H9 (cell line): Measurements from ENCODE around the gene KRT9. TPM values are rescaled to one million over a fixed set of nuclear protein-coding genes. Genes with fewer than 3 reads are reported as not detected.

ENCODE experiments used
- DNase-seq: peaks from one replicate; pipeline ENCODE4 v3.0.0-alpha.2; 2017
- H2AFZ ChIP-seq: one replicate; pipeline ENCODE4 v1.6.1; 2013; ENCODE audit warnings: mild to moderate bottlenecking, low read length, control low read depth, moderate library complexity
- H2AK5ac ChIP-seq: 2 replicates; pipeline ENCODE4 v1.6.1; 2013; ENCODE audit warnings: low read length, control low read depth, mixed read lengths; ENCODE audit not compliant: insufficient read length
- H2BK120ac ChIP-seq: one replicate; pipeline ENCODE4 v1.6.1; 2013; ENCODE audit warnings: low read depth, mild to moderate bottlenecking, low read length, control low read depth, inconsistent platforms; ENCODE audit not compliant: poor library complexity, severe bottlenecking
- H2BK12ac ChIP-seq: 2 replicates; pipeline ENCODE4 v1.6.1; 2013; ENCODE audit warnings: low read length, control low read depth, mixed read lengths, low read depth; ENCODE audit not compliant: insufficient read length
- H2BK15ac ChIP-seq: 2 replicates; pipeline ENCODE4 v1.6.1; 2013; ENCODE audit warnings: low read depth, low read length, control low read depth
- H2BK20ac ChIP-seq: one replicate; pipeline ENCODE4 v1.6.1; 2013; ENCODE audit warnings: low read depth, mild to moderate bottlenecking, low read length, control low read depth, inconsistent platforms; ENCODE audit not compliant: poor library complexity, severe bottlenecking
- H2BK5ac ChIP-seq: 2 replicates; pipeline ENCODE4 v1.6.1; 2013; ENCODE audit warnings: low read length, control low read depth, mixed read lengths; ENCODE audit not compliant: insufficient read length
- H3K14ac ChIP-seq: 2 replicates; pipeline ENCODE4 v1.6.1; 2013; ENCODE audit warnings: low read length, control low read depth; ENCODE audit not compliant: insufficient read depth
- H3K18ac ChIP-seq: 2 replicates; pipeline ENCODE4 v1.6.1; 2013; ENCODE audit warnings: low read depth, mild to moderate bottlenecking, mixed read lengths, low read length, control low read depth; ENCODE audit not compliant: insufficient read length
- H3K23ac ChIP-seq: 2 replicates; pipeline ENCODE4 v1.6.1; 2013; ENCODE audit warnings: low read length, control low read depth, mixed read lengths, low read depth; ENCODE audit not compliant: insufficient read length
- H3K23me2 ChIP-seq: 2 replicates; pipeline ENCODE4 v1.6.1; 2013; ENCODE audit warnings: low read depth, mild to moderate bottlenecking, mixed read lengths, low read length, control low read depth; ENCODE audit not compliant: insufficient read length, poor library complexity, severe bottlenecking
- H3K27ac ChIP-seq: 2 replicates; pipeline ENCODE4 v1.5.1; 2013; ENCODE audit warnings: low read length, control low read depth, mixed read lengths, low read depth; ENCODE audit not compliant: insufficient read length
- H3K27me3 ChIP-seq: 2 replicates; pipeline ENCODE4 v1.6.1; 2013; ENCODE audit warnings: low read length, control low read depth, inconsistent platforms; ENCODE audit not compliant: insufficient read depth
- H3K4ac ChIP-seq: 2 replicates; pipeline ENCODE4 v1.6.1; 2013; ENCODE audit warnings: low read depth, mild to moderate bottlenecking, control low read depth, inconsistent platforms, low read length, moderate library complexity
- H3K4me1 ChIP-seq: 2 replicates; pipeline ENCODE4 v1.6.1; 2013; ENCODE audit warnings: low read length, control low read depth, inconsistent platforms; ENCODE audit not compliant: insufficient read depth
- H3K4me2 ChIP-seq: 2 replicates; pipeline ENCODE4 v1.6.1; 2013; ENCODE audit warnings: low read length, control low read depth, mixed read lengths; ENCODE audit not compliant: insufficient read length, insufficient read depth
- H3K56ac ChIP-seq: 2 replicates; pipeline ENCODE4 v1.6.1; 2013; ENCODE audit warnings: low read depth, mild to moderate bottlenecking, mixed read lengths, low read length, control low read depth; ENCODE audit not compliant: insufficient read length
- H3K79me1 ChIP-seq: 2 replicates; pipeline ENCODE4 v1.6.1; 2013; ENCODE audit warnings: low read depth, mild to moderate bottlenecking, moderate library complexity, low read length, control low read depth, inconsistent platforms; ENCODE audit not compliant: insufficient read depth, poor library complexity, severe bottlenecking
- H3K79me2 ChIP-seq: 2 replicates; pipeline ENCODE4 v1.6.1; 2013; ENCODE audit warnings: low read length, control low read depth, inconsistent platforms; ENCODE audit not compliant: insufficient read depth
- H3K9ac ChIP-seq: 2 replicates; pipeline ENCODE4 v1.6.1; 2013; ENCODE audit warnings: low read length, control low read depth, mixed read lengths; ENCODE audit not compliant: insufficient read length; ENCODE audit errors: extremely low read depth
- H3K9me3 ChIP-seq: one replicate; pipeline ENCODE4 v1.6.1; 2013; ENCODE audit warnings: low read depth, low read length, inconsistent platforms; ENCODE audit not compliant: control insufficient read depth
- H3T11ph ChIP-seq: one replicate; pipeline ENCODE4 v1.6.1; 2013; ENCODE audit warnings: mild to moderate bottlenecking, low read length, control low read depth, inconsistent platforms
- H4K20me1 ChIP-seq: one replicate; pipeline ENCODE4 v1.6.1; 2013; ENCODE audit not compliant: control insufficient read depth, insufficient read length, insufficient read depth
- H4K5ac ChIP-seq: 2 replicates; pipeline ENCODE4 v1.6.1; 2013; ENCODE audit warnings: low read depth, mild to moderate bottlenecking, mixed read lengths, low read length, control low read depth; ENCODE audit not compliant: insufficient read length
- H4K8ac ChIP-seq: replicated peaks from 2 replicates; pipeline ENCODE4 v1.6.1; 2013; ENCODE audit warnings: low read length, control low read depth, mixed read lengths, low read depth; ENCODE audit not compliant: insufficient read length
- H4K91ac ChIP-seq: 2 replicates; pipeline ENCODE4 v1.6.1; 2013; ENCODE audit warnings: low read depth, mild to moderate bottlenecking, moderate library complexity, mixed read lengths, low read length, control low read depth; ENCODE audit not compliant: insufficient read length
- H3K27ac Mint-ChIP-seq, 3 experiments: 2 replicates in 2 of 3; 3 replicates in 1 of 3; pipeline ENCODE4 v1.8.0; 2020 to 2021; ENCODE audit warnings: mixed read lengths in 3 of 3, mild to moderate bottlenecking in 1 of 3, moderate library complexity in 1 of 3
- H3K27me3 Mint-ChIP-seq: 2 replicates; pipeline ENCODE4 v1.8.0; 2021; ENCODE audit warnings: low read depth, mild to moderate bottlenecking, moderate library complexity, mixed read lengths
- H3K36me3 Mint-ChIP-seq, 3 experiments: 2 replicates in 2 of 3; 3 replicates in 1 of 3; pipeline ENCODE4 v1.8.0; 2020 to 2021; ENCODE audit warnings: low read depth in 3 of 3, mixed read lengths in 3 of 3; ENCODE audit not compliant: insufficient read depth in 1 of 3
- H3K4me1 Mint-ChIP-seq, 2 experiments: 2 replicates each; pipeline ENCODE4 v1.8.0; 2020; ENCODE audit warnings: mixed read lengths in 2 of 2
- H3K4me3 Mint-ChIP-seq, 2 experiments: 2 replicates in 1 of 2; 3 replicates in 1 of 2; pipeline ENCODE4 v1.8.0; 2020 to 2021; ENCODE audit warnings: mild to moderate bottlenecking in 2 of 2, mixed read lengths in 2 of 2, moderate library complexity in 1 of 2
- H3K9me3 Mint-ChIP-seq, 2 experiments: 2 replicates in 1 of 2; 3 replicates in 1 of 2; pipeline ENCODE4 v1.8.0; 2020; ENCODE audit warnings: mild to moderate bottlenecking in 2 of 2, mixed read lengths in 2 of 2, moderate library complexity in 1 of 2
- CTCF ChIP-seq: fragments of 200-600 bp; sonication (generic); conservative IDR thresholded peaks from 3 replicates; pipeline ENCODE4 v1.8.0; 2021; ENCODE audit warnings: antibody characterized with exemption, mild to moderate bottlenecking
- WGBS: extraction: QIAGEN DNeasy Blood & Tissue Kit; methylation state at CpG from one replicate; pipeline ENCODE4 v1.1.7; 2013; ENCODE audit warnings: missing lambda C conversion rate, low lambda C conversion rate, mixed read lengths; ENCODE audit not compliant: insufficient read length; ENCODE audit errors: extremely low coverage; 5-methylcytosine and 5-hydroxymethylcytosine counted together
- total RNA-seq: library from RNA; stranded (reverse); gene quantifications from 2 replicates; pipeline ENCODE4 v1.2.1, GENCODE V29; 2021

KRT9 gene
- total RNA-seq, 1 experiment from 2014 or later: not detected

- Histone ChIP-seq H3K23me2 (no peaks in the 10 kb centered on the region), H3K4me2 (no peak overlapping the region), H4K91ac (no peak overlapping the region), H3K4ac (no peak overlapping the region), H3K9me3 (no peaks in the 10 kb centered on the region), H3K4me1 (no peaks in the 10 kb centered on the region), H3T11ph (no peak overlapping the region), H3K27me3 (no peaks in the 10 kb centered on the region), H3K27ac (no peak overlapping the region), H4K20me1 (no peaks in the 10 kb centered on the region), H2BK15ac (no peak overlapping the region), H3K79me1 (no peaks in the 10 kb centered on the region), H3K9ac (no peak overlapping the region), H2BK5ac (no peak overlapping the region), H2BK20ac (no peak overlapping the region), H3K14ac (no peak overlapping the region), H2BK120ac (no peak overlapping the region), H2AK5ac (no peak overlapping the region), H3K79me2 (no peaks in the 10 kb centered on the region), H4K8ac (no peak overlapping the region), H2AFZ (no peak overlapping the region), H3K56ac (no peak overlapping the region), H4K5ac (no peak overlapping the region), H3K23ac (no peak overlapping the region), H3K18ac (no peak overlapping the region), H2BK12ac (no peak overlapping the region)
- no peak for DNase-seq
- WGBS: no CpG with 5 or more reads among the region's 25 CpGs
- Mint-ChIP-seq H3K36me3 (peaks cover 1 to 13% (median 6%) of the 10 kb centered on the region in 3 experiments; a peak in 5 of 7 replicates), H3K27ac (no peak overlapping the region), H3K27me3 (peaks cover 24% of the 10 kb centered on the region), H3K4me3 (no peak overlapping the region), H3K4me1 (peaks cover 6 to 17% of the 10 kb centered on the region in 2 experiments), H3K9me3 (peaks cover 13 to 14% of the 10 kb centered on the region in 2 experiments)
- no peak for TF ChIP-seq CTCF
These were observed 39.2 kb upstream of the KRT9 start for GRCh38 chr17:41610965-41611640.
